Ascending aorta (tissue), 2 donors: ENCODE data around the gene POTEE. TPM values are rescaled to one million over a fixed set of nuclear protein-coding genes. Genes with fewer than 3 reads are reported as not detected.
"Not testable (repeated sequence)": the region's sequence is repeated elsewhere in the genome, so short reads cannot be mapped to it uniquely, and the experiment has no call there.

Experiments
- DNase-seq, 2 donors: peaks; one replicate each; pipeline ENCODE4 v3.0.0-alpha.2; 2019; ENCODE audit warnings: low spot score in 2 of 2
- H3K27ac ChIP-seq, 2 donors: fragments of 200-600 bp; sonication (generic); one replicate each; pipeline ENCODE4 v1.5.1; 2016 to 2017; ENCODE audit warnings: mild to moderate bottlenecking in 1 of 2
- H3K27me3 ChIP-seq: fragments of 200-600 bp; sonication (generic); one replicate; pipeline ENCODE4 v1.5.1; 2017
- H3K36me3 ChIP-seq, 2 donors: fragments of 200-600 bp; sonication (generic); one replicate each; pipeline ENCODE4 v1.5.1; 2016
- H3K4me1 ChIP-seq, 2 donors: fragments of 200-600 bp; sonication (generic); one replicate each; pipeline ENCODE4 v1.5.1; 2016 to 2017; ENCODE audit warnings: mild to moderate bottlenecking in 1 of 2
- H3K4me3 ChIP-seq, 2 donors: fragments of 200-600 bp; sonication (generic); one replicate each; pipeline ENCODE4 v1.5.1; 2016 to 2017; ENCODE audit warnings: mild to moderate bottlenecking in 1 of 2
- H3K9me3 ChIP-seq, 2 donors: fragments of 200-600 bp; sonication (generic); one replicate each; pipeline ENCODE4 v1.5.1; 2016
- intact Hi-C: fragments of 100-400 bp; cut with DNase I; formaldehyde crosslinking; loops from one replicate; pipeline ENCODE4 v1.15.1; 2023
- total RNA-seq: library from RNA; depleted of rRNA; stranded (reverse); fragments of >200 nt; gene quantifications from one replicate; pipeline ENCODE4 v1.1.0, GENCODE V29; 2016
- TF ChIP-seq, protein P1 (sequence below), 3 experiments: fragments of 200-600 bp in 2 of 3; fragments of 450-650 bp in 1 of 3; sonication (generic) in 2 of 3; IDR thresholded peaks; one replicate each; pipeline ENCODE4 v1.5.1; 2016 to 2019; ENCODE audit warnings: antibody characterized with exemption in 3 of 3, mild to moderate bottlenecking in 1 of 3, moderate library complexity in 1 of 3

POTEE gene
- not detected for total RNA-seq

DNA sequence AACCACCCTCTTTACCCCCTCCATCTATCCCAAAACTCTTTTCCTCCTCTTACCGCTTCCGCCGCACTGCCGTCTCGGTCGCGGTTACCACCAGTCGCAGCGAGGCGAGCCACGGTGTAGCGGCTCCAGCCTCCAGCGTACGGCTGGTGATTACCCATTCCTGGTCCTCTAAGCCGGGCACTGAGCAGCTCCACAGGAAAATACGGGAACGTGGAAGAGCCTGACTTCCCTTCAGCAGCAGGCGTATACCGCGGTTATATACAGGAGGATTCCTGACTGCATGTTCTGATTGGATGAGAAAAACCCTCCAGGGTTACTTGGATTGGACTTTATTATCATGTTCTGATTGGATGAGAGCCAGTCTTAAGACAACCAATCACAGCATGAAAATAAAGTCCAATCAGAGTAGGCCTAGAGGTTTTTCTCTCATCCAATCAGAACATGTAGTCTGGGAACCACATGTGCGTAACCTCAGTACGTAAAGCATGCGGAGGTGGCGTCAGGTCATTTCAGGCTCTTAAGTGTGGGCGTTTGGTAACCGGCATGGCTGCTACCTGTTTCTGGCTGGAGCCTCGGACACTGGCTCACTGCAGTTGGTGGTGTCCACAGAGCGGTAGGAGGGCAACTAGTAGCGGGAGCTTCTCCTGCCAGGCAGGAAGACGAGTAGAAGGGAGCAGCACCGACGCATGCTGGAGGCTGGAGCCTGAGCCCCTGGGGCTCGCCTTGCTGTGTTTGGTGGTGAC is at the start of gene POTEE:
TSS of gene POTEE (plus strand) at position 507 of the 743 bp plus-strand sequence. CDS start 8,867 bp downstream, outside the sequence.
- H3K27me3 ChIP-seq, DNase-seq, H3K27ac ChIP-seq, H3K9me3 ChIP-seq, H3K4me1 ChIP-seq, H3K36me3 ChIP-seq, intact Hi-C loops, H3K4me3 ChIP-seq: not testable (repeated sequence)

DNA sequence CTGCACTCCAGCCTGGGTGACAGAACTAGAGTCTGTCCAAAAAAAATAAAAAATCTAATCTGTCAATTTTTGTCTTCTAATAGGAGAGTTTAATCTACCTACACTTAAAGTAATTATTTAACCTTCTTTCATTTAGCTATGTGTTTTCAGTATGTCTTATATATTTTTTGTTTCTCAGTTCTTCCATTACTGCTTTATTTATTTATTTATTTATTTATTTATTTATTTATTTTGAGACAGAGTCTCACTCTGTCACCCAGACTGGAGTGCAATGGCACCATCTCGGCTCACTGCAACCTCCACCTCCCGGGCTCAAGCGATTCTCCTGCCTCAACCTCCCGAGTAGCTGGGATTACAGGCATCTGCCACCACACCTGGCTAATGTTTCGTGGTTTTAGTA is 43.8 kb upstream of the POTEE start:
- H3K27me3 ChIP-seq, H3K9me3 ChIP-seq, H3K36me3 ChIP-seq, intact Hi-C loops, H3K4me1 ChIP-seq, H3K4me3 ChIP-seq, H3K27ac ChIP-seq, DNase-seq: not testable (repeated sequence)

DNA sequence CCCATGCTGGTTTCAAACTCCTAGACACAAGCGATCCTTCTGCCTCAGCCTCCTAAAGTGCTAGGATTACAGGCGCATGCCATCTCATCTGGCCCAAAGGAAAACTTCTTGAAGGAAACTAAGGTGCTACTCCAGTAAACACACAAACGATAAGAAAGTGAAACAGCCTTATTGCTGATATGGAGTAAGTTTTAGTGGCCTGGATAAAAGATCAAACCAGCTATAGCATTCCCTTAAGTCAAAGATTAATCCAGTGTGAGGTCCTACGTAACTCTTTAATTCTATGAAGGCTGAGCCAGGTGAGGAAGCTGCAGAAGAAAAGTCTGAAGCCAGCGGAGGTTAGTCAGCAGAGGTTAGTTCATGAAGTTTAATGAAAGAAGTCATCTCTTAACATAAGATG is 40.8 kb upstream of the POTEE start:
- no peaks in the 10 kb centered on the region for H3K27me3 ChIP-seq
- DNase-seq, result no peak
- H3K9me3 ChIP-seq, result no peaks in the 10 kb centered on the region
- intact Hi-C loops, result no loop called here
- no peak overlapping the region for H3K4me3 ChIP-seq
- no peak overlapping the region for H3K27ac ChIP-seq
- H3K36me3 ChIP-seq, result no peaks in the 10 kb centered on the region
- no peaks in the 10 kb centered on the region for H3K4me1 ChIP-seq
- TF ChIP-seq, protein P1, sequence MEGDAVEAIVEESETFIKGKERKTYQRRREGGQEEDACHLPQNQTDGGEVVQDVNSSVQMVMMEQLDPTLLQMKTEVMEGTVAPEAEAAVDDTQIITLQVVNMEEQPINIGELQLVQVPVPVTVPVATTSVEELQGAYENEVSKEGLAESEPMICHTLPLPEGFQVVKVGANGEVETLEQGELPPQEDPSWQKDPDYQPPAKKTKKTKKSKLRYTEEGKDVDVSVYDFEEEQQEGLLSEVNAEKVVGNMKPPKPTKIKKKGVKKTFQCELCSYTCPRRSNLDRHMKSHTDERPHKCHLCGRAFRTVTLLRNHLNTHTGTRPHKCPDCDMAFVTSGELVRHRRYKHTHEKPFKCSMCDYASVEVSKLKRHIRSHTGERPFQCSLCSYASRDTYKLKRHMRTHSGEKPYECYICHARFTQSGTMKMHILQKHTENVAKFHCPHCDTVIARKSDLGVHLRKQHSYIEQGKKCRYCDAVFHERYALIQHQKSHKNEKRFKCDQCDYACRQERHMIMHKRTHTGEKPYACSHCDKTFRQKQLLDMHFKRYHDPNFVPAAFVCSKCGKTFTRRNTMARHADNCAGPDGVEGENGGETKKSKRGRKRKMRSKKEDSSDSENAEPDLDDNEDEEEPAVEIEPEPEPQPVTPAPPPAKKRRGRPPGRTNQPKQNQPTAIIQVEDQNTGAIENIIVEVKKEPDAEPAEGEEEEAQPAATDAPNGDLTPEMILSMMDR (IDR thresholded peaks at IDR 0.05), result no peak

DNA sequence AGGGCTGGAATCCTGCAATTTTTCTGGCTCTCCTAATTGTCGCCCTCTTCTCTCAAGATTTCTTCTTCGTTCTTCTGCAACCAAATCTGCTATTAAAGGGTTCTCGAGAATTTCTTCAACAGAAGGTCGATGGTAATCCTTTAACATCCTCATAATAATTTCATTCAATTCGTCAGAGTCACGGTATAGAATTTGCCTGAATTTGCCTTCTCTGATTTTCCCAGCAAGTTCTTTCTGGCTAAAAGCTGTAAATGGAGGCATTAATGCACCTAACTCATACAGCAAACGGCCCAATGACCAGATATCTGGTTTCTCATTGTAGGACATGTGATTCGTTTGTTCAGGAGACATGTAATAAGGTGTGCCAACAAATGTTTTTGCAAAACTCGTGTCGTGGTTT is 31.3 kb upstream of the POTEE start:
- H3K9me3 ChIP-seq, intact Hi-C loops, H3K27ac ChIP-seq, H3K4me1 ChIP-seq, DNase-seq, H3K4me3 ChIP-seq, H3K27me3 ChIP-seq, H3K36me3 ChIP-seq: not testable (repeated sequence)

DNA sequence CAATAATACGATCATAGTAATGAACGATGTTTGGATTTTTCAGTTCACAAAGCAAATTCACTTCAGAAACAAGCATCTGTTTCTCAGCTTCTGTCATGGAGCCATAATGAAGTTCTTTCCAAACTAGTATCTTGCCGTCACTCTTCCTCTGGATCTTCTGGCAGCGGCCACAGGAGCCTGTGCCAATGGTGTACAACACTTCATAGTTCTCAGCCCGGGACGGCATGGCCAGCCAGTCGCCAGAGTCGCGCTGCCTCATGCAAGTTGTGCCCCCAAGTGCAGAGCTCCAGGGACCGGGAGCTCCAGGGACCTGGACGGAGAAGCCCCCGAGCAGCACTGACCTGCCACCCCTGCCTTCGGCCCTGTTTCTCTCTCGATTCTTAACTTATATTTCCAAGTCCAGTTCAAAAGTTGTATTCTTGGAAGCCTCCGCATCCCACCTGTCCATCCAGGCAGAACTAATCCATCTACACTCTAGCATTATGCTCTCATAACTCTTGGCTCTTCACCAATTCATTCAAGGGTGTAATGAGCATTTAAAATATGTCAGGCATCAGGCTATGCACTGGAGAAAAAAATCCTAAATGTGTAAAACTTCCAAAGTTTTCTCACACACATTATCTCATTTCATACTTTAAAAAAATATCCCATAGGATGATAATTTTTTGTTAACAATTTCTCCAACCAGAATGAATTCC is 30.5 kb upstream of the POTEE start:
- H3K36me3 ChIP-seq, H3K9me3 ChIP-seq, DNase-seq, H3K4me1 ChIP-seq, H3K27me3 ChIP-seq, H3K4me3 ChIP-seq, H3K27ac ChIP-seq, intact Hi-C loops: not testable (repeated sequence)

DNA sequence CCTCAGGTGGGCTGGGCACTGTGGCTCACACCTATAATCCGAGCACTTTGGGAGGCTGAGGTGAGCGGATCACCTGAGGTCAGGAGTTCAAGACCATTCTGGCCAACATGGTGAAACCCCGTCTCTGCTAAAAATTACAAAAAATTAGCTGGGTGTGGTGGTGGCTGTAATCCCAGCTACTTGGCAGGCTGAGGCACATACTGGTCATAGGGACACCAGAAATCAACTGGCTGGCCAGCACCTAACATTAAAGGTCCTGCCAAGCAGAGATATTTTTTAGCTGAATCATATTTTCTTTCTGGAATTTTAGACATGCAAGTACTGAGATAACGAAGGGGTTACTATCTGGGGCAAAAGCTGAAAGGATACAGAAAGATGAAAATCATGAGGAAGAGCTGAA is 27.9 kb upstream of the POTEE start:
- intact Hi-C loops, H3K27ac ChIP-seq, DNase-seq, H3K9me3 ChIP-seq, H3K36me3 ChIP-seq, H3K4me3 ChIP-seq, H3K4me1 ChIP-seq, H3K27me3 ChIP-seq: not testable (repeated sequence)

DNA sequence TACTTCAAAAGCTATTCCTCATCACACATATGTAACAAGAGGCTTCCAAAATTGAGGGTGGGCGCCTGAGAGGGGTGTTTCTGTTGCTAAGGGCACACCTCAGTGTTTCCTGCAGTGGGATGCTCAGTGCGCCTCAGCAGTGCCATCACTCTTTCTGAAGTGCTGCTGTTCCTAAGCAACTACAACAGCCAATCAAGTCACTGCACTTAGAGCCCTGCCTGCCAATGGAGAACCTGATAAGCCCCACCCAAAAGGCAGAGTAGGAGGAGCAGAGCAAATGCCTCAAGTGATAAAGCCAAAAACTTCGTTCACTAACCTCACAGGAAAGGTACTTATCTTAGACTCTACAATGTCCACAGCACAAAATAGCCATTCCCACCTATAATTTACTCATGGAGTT is 15.9 kb upstream of the POTEE start:
- DNase-seq, intact Hi-C loops, H3K4me1 ChIP-seq, H3K36me3 ChIP-seq, H3K27me3 ChIP-seq, H3K27ac ChIP-seq, H3K9me3 ChIP-seq, H3K4me3 ChIP-seq: not testable (repeated sequence)

DNA sequence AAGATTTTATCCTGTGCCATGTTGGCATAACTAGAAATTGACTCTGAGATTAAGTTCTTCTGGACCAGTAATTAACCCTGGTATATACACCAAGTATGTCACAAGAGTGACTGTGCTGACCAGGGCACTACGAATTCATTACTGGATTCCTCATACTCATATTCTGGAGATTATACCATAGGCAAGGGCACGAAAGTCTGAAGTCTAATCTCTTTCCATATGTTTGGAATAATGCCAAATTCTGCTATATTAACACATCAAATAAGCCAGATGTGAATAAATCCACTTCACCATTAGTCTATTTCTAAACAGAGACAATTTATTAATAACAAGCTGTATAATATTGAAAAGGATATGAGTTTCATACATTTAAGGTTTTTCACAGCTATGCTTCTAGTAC is 13.2 kb upstream of the POTEE start:
- H3K36me3 ChIP-seq, DNase-seq, H3K27ac ChIP-seq, H3K4me3 ChIP-seq, intact Hi-C loops, H3K9me3 ChIP-seq, H3K27me3 ChIP-seq, H3K4me1 ChIP-seq: not testable (repeated sequence)

DNA sequence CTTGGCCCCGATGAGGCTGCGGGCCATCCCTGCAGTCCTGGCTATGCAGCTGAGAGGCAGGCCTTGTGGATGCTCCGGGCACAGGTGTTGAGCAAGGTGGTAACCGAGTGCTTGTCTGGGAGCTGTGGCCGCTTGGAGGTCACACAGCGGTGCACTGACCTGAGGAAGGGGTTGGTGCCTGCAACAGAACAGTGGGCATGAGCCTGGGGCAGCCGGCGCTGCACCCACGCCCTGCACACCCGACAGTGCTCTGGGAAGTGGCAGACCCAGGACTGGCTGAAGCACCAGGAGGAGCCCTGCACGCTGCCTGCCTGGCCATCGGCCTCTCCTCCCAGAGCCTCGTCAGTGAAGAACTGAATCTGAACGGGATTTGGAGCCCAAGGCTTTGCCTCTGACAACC is 8.2 kb upstream of the POTEE start:
- Histone ChIP-seq H3K36me3 (no peaks in the 10 kb centered on the region), H3K27me3 (no peaks in the 10 kb centered on the region), H3K4me1 (no peaks in the 10 kb centered on the region), H3K9me3 (no peaks in the 10 kb centered on the region), H3K4me3 (no peak overlapping the region), H3K27ac (no peak overlapping the region)
- DNase-seq, result no peak
- intact Hi-C loops, result no loop called here
- TF ChIP-seq, protein P1 (IDR thresholded peaks at IDR 0.05), result no peak

DNA sequence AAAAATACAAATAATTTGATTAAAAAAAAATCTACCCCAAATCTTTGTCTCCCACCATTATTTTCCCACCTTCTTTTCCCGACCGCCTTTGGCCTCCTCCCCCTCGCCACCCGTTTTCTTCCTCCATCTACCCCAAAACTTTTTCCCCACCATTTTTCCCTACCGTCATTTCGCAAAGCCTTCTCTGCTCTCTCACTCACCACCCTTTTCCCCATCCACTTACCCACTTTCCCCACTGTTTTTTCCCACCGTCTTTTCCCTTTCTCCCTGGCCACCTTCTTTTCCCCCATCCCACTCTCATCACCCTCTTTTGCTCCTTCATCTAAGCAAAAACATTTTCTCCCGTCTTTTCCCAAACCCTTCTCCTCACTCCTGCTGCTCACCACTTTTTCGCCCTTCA is 1.5 kb upstream of the POTEE start:
- H3K4me3 ChIP-seq, H3K4me1 ChIP-seq, H3K27me3 ChIP-seq, H3K27ac ChIP-seq, DNase-seq, intact Hi-C loops, H3K9me3 ChIP-seq, H3K36me3 ChIP-seq: not testable (repeated sequence)

DNA sequence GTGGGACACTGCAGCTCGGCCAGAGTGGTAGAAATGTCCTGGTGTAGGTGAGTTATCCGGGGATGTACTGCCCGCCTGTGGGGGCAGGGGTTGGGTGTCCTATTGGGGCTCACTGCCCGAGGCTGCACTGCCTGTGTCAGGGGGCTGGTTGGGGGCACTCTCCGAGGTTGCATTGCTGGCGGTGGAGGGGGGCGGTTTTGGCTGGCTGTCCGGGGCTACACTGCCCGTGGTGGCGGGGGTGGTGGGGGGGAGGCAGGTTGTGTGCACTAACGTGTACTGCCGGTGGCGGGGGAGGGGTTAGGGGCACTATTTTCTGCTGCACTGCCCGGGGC is 403 bp downstream of the POTEE start:
- DNase-seq, intact Hi-C loops, H3K4me1 ChIP-seq, H3K36me3 ChIP-seq, H3K4me3 ChIP-seq, H3K27ac ChIP-seq, H3K27me3 ChIP-seq, H3K9me3 ChIP-seq: not testable (repeated sequence)

DNA sequence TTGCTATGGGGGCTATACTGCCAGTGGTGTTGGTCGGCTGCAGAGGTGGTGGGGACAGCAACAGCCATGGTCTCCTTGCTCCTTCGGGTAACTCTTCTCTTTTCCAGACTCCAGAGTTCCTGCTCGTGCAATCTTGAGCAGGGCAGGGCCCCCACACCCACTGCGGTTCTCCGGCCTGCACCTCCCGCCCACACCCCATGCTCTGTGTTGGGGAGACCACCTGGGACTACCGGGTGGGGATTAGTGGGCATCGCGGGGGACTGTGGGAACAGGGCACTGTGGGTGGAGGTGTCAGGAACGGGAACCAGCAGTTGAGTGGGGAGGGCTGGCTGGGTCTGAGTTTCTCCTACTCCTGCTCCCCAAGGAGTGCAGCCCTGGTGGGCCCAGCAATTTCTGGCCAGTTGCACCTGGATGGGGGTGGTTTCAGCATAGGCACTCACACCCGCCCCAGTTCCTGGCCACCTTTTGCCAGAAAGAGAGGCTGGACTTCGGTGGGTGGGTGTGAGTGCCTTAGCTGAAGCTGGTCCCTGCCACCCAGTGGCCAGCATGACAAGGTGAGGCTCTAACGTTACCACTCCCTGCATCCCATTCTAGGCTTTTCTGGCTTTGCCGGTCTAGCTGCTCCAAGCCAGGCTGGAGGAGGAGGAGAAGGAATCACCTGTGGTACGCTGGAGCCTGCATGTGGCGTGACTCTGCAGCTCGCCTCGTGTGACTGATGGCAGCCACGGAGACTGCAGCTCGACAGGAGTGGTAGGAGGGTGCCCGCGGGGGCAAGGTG is 1.3 kb downstream of the POTEE start:
- H3K4me3 ChIP-seq, intact Hi-C loops, DNase-seq: not testable (repeated sequence)

More for the DNA sequence above, 1.3 kb downstream of the POTEE start:
- H3K4me1 ChIP-seq, H3K27me3 ChIP-seq, H3K9me3 ChIP-seq, H3K27ac ChIP-seq, H3K36me3 ChIP-seq: not testable (repeated sequence)
